ENCODE measurements around the gene TRABD2B. TPM values are rescaled to one million over a fixed set of nuclear protein-coding genes. Genes with fewer than 3 reads are reported as not detected.

The TRABD2B gene
- total and polyA plus RNA-seq, 2 of the 4 experiments (the other 2 are of a cell fraction) = not detected

DNA sequence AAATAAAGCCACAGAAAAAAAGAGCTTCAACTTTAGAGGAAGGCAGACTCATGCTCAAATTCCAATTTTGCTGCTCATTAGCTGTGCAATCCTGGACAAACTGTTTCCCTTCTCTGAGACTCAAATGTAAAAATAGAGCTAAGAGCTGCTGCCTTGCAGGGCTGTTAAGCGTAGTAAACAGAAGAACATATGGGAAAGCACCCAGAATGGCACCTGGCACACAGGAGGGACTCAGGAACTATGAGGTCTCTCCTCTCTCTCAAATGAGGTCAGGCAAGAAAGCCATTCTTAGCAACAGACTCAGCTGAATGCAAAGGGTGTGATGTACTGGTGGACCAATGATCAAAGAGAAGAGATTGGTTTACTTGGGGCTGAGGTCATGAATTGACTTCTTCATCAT lies 61.3 kb downstream of the TRABD2B start:
- ATAC-seq (ENCODE audit: low read depth) (no peak), DNase-seq (no peak)
- Histone ChIP-seq H3K23ac (ENCODE audit: low read depth, low read length) (no peak overlapping the region), H2AK9ac (replicated peaks; ENCODE audit: low read depth, low read length, poor library complexity) (no peak overlapping the region), H2BK20ac (ENCODE audit: low read depth, low read length) (no peak overlapping the region), H3K14ac (replicated peaks; ENCODE audit: low read depth, low read length) (no peak overlapping the region), H3K4ac (ENCODE audit: low read depth, low read length) (no peak overlapping the region), H3K9me3 (ENCODE audit: control insufficient read depth, insufficient read depth, low read length) (no peaks in the 10 kb centered on the region), H2BK15ac (ENCODE audit: low read depth, low read length) (no peak overlapping the region), H2BK5ac (ENCODE audit: low read depth, low read length, poor library complexity, severe bottlenecking) (no peak overlapping the region), H3K4me3 (ENCODE audit: insufficient read depth, low read depth, low read length) (no peak overlapping the region), H2AFZ (replicated peaks; ENCODE audit: low read length, poor library complexity) (no peak overlapping the region), H3K9me1 (ENCODE audit: insufficient read depth, low read length) (no peaks in the 10 kb centered on the region), H2AK5ac (ENCODE audit: low read depth, low read length) (no peak overlapping the region), H4K20me1 (ENCODE audit: insufficient read depth, low read length) (no peaks in the 10 kb centered on the region), H4K5ac (ENCODE audit: low read depth, low read length) (no peak overlapping the region), H3K27ac (ENCODE audit: insufficient read depth, low read length) (no peak overlapping the region), H4K8ac (ENCODE audit: low read depth in 2 of 2, low read length in 2 of 2) (no peak overlapping the region), H3K4me2 (ENCODE audit: low read depth, low read length) (no peak overlapping the region), H3K79me1 (ENCODE audit: low read depth in 1 of 2, low read length in 2 of 2) (no peaks in the 10 kb centered on the region), H3K27me3 (ENCODE audit: control insufficient read depth, insufficient read depth, low read length) (no peaks in the 10 kb centered on the region), H2BK120ac (ENCODE audit: low read depth, low read length) (no peak overlapping the region), H3K9ac (ENCODE audit: low read depth, low read length) (no peak overlapping the region), H3K36me3 (ENCODE audit: control insufficient read depth, insufficient read depth, low read length) (no peaks in the 10 kb centered on the region), H4K91ac (ENCODE audit: insufficient read depth, low read depth, low read length) (no peak overlapping the region), H3K18ac (ENCODE audit: low read depth, low read length) (no peak overlapping the region), H3K56ac (ENCODE audit: extremely low read depth, insufficient read depth, low read length) (no peak overlapping the region), H3K4me1 (ENCODE audit: control insufficient read depth, insufficient read depth, low read length) (no peaks in the 10 kb centered on the region)
- in situ Hi-C loops (cut with MboI; ENCODE audit: low sequenced_read_pairs) = no loop called here
- ChIA-PET CTCF (no interaction called here), POLR2A (ENCODE audit: unreplicated experiment) (no interaction called here)
- no CpG with 5 or more reads among the region's 1 CpG for WGBS, 2 experiments (ENCODE audit: extremely low coverage in 2 of 2, insufficient read length in 1 of 2)
- no TSS peak for BruUV-seq (replicated peaks)
- dilution Hi-C loops (cut with HindIII; ENCODE audit: low sequenced_read_pairs, unreplicated experiment) = no loop called here
- intact Hi-C loops (cut with micrococcal nuclease) = no loop called here
- TF ChIP-seq MAFK (IDR thresholded peaks at IDR 0.05; ENCODE audit: low read depth, low read length) (no peak), MAZ (IDR thresholded peaks at IDR 0.05; ENCODE audit: borderline replicate concordance, low read depth, low read length) (no peak), BHLHE40 (IDR thresholded peaks at IDR 0.05; ENCODE audit: low read depth, low read length) (no peak), MXI1 (IDR thresholded peaks at IDR 0.05; ENCODE audit: borderline replicate concordance, low read depth, low read length) (no peak), POLR2A (IDR thresholded peaks at IDR 0.05; ENCODE audit: low read depth, low read length) (no peak), FOS (IDR thresholded peaks at IDR 0.05; ENCODE audit: low read depth, low read length) (no peak), CHD1 (IDR thresholded peaks at IDR 0.05; ENCODE audit: low read depth, low read length) (no peak), SMC3 (IDR thresholded peaks at IDR 0.05; ENCODE audit: low read depth, low read length) (no peak), RFX5 (IDR thresholded peaks at IDR 0.05; ENCODE audit: low read depth, low read length) (no peak), RCOR1 (IDR thresholded peaks at IDR 0.05; ENCODE audit: insufficient replicate concordance, low read length) (no peak), NFE2L2 (IDR thresholded peaks at IDR 0.05; ENCODE audit: low read depth, low read length) (no peak)
- TF ChIP-seq, protein P1, sequence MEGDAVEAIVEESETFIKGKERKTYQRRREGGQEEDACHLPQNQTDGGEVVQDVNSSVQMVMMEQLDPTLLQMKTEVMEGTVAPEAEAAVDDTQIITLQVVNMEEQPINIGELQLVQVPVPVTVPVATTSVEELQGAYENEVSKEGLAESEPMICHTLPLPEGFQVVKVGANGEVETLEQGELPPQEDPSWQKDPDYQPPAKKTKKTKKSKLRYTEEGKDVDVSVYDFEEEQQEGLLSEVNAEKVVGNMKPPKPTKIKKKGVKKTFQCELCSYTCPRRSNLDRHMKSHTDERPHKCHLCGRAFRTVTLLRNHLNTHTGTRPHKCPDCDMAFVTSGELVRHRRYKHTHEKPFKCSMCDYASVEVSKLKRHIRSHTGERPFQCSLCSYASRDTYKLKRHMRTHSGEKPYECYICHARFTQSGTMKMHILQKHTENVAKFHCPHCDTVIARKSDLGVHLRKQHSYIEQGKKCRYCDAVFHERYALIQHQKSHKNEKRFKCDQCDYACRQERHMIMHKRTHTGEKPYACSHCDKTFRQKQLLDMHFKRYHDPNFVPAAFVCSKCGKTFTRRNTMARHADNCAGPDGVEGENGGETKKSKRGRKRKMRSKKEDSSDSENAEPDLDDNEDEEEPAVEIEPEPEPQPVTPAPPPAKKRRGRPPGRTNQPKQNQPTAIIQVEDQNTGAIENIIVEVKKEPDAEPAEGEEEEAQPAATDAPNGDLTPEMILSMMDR (conservative IDR thresholded peaks at IDR 0.05; ENCODE audit: low read depth, low read length) = no peak
- TF ChIP-seq, protein P2, sequence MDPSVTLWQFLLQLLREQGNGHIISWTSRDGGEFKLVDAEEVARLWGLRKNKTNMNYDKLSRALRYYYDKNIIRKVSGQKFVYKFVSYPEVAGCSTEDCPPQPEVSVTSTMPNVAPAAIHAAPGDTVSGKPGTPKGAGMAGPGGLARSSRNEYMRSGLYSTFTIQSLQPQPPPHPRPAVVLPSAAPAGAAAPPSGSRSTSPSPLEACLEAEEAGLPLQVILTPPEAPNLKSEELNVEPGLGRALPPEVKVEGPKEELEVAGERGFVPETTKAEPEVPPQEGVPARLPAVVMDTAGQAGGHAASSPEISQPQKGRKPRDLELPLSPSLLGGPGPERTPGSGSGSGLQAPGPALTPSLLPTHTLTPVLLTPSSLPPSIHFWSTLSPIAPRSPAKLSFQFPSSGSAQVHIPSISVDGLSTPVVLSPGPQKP (IDR thresholded peaks at IDR 0.05; ENCODE audit: borderline replicate concordance, low read depth, low read length) = no peak
